ENCODE measurements around the gene SLC4A2. TPM values are rescaled to one million over a fixed set of nuclear protein-coding genes. Genes with fewer than 3 reads are reported as not detected.

Gene SLC4A2
- polyA plus RNA-seq, 2 of the 4 experiments (the other 2 are of a cell fraction), result 112 to 275 TPM

GRCh38 chr7:151116603-151117440 is 57.4 kb downstream of the SLC4A2 start:
- TF ChIP-seq ZSCAN20 (CRISPR knock-in tag; IDR thresholded peaks at IDR 0.05) (no peak), RFX5 (IDR thresholded peaks at IDR 0.05) (no peak), FOSB (CRISPR knock-in tag; IDR thresholded peaks at IDR 0.05) (no peak), MAZ (IDR thresholded peaks at IDR 0.05; ENCODE audit: borderline replicate concordance, low read depth, low read length) (no peak), RNF2 (IDR thresholded peaks at IDR 0.05; ENCODE audit: borderline replicate concordance, low read depth) (no peak), CBX2 (IDR thresholded peaks at IDR 0.05; ENCODE audit: borderline replicate concordance, low read depth) (no peak)
- no peak for DNase-seq (ENCODE audit: low read depth in 1 of 2, low spot score in 1 of 2)
- Histone ChIP-seq H3K9me3 (no peaks in the 10 kb centered on the region), H3K4me1 (peaks cover 32% of the 10 kb centered on the region), H3K4me3 (no peak overlapping the region), H3K27ac (peak overlapping the region in 1 of 2 experiments; percentile 73; a peak in 2 of 6 replicates), H3K4me2 (no peak overlapping the region)
- ATAC-seq, result no peak
- POLR2A ChIA-PET, result interaction anchor here (0.6 kb wide), 1 partner anchor 69 kb away, joined by 3 read pairs; no protein-coding TSS in a partner anchor
- CTCF ChIA-PET, result interaction anchor here (0.9 to 1.8 kb wide), 9 partner anchors 9 to 218 kb away, joined by 3 to 6 read pairs (median 4); partner anchors contain the start of gene GBX1
- FAIRE-seq, result no peak
- WGBS (ENCODE audit: missing lambda C conversion rate), result 90% methylated on average over 27 of the region's 27 CpGs

GRCh38 chr7:151117565-151117964 is 58.2 kb downstream of the SLC4A2 start:
- FAIRE-seq, result no peak

GRCh38 chr7:151118108-151119054 is 59.0 kb downstream of the SLC4A2 start:
- no peak overlapping the region for H3K4me3 ChIP-seq
- H3K27ac ChIP-seq, result no peak overlapping the region
- peaks cover 22% of the 10 kb centered on the region for H3K4me1 ChIP-seq
- DNase-seq (ENCODE audit: low read depth in 1 of 2, low spot score in 1 of 2) (no peak), ATAC-seq (no peak), FAIRE-seq (no peak)
- H3K9me3 ChIP-seq, result no peaks in the 10 kb centered on the region
- H3K4me2 ChIP-seq, result no peak overlapping the region
- POLR2A ChIA-PET, result no interaction called here
- CTCF ChIA-PET, result interaction anchor here (0.9 to 2.8 kb wide), 8 partner anchors 11 to 220 kb away, joined by 3 to 15 read pairs (median 4); no protein-coding TSS in a partner anchor
- WGBS (ENCODE audit: missing lambda C conversion rate), result 95% methylated on average over 35 of the region's 38 CpGs
- TF ChIP-seq EP300 (IDR thresholded peaks at IDR 0.05), result no peak
- no peak for TF ChIP-seq EHMT2 (IDR thresholded peaks at IDR 0.05; ENCODE audit: low read depth)
- no peak for TF ChIP-seq CTCF (IDR thresholded peaks at IDR 0.05)
- no peak for TF ChIP-seq TP53 (CRISPR knock-in tag; IDR thresholded peaks at IDR 0.05)
- TF ChIP-seq GATA3 (IDR thresholded peaks at IDR 0.05; ENCODE audit: borderline replicate concordance), result no peak
- TF ChIP-seq HES2 (IDR thresholded peaks at IDR 0.05), result no peak
- TF ChIP-seq FOXS1 (CRISPR knock-in tag; IDR thresholded peaks at IDR 0.05), result no peak
- TF ChIP-seq HOXB13 (CRISPR knock-in tag; IDR thresholded peaks at IDR 0.05; ENCODE audit: low read depth), result no peak
- TF ChIP-seq USF2 (IDR thresholded peaks at IDR 0.05), result no peak
- no peak for TF ChIP-seq FOSL2 (IDR thresholded peaks at IDR 0.05)
- no peak for TF ChIP-seq FOSL2 (CRISPR knock-in tag; IDR thresholded peaks at IDR 0.05)
- TF ChIP-seq HDAC2 (IDR thresholded peaks at IDR 0.05), result no peak
- TF ChIP-seq HOXA7 (CRISPR knock-in tag; IDR thresholded peaks at IDR 0.05), result no peak
- TF ChIP-seq HOXB5 (CRISPR knock-in tag; IDR thresholded peaks at IDR 0.05), result no peak
- no peak for TF ChIP-seq NFE2L2 (conservative IDR thresholded peaks at IDR 0.05; ENCODE audit: low read length)
- TF ChIP-seq MAX (IDR thresholded peaks at IDR 0.05), result no peak

More at GRCh38 chr7:151117565-151117964, 58.2 kb downstream of the SLC4A2 start:
- Histone ChIP-seq H3K4me1 (peaks cover 30% of the 10 kb centered on the region), H3K4me3 (no peak overlapping the region), H3K4me2 (no peak overlapping the region), H3K9me3 (no peaks in the 10 kb centered on the region), H3K27ac (no peak overlapping the region)
- 80% methylated on average over 11 of the region's 12 CpGs for WGBS (ENCODE audit: missing lambda C conversion rate)
- no peak for DNase-seq (ENCODE audit: low read depth in 1 of 2, low spot score in 1 of 2)
- no peak for ATAC-seq
- POLR2A ChIA-PET, result interaction anchor here (0.6 kb wide), 1 partner anchor 70 kb away, joined by 3 read pairs; no protein-coding TSS in a partner anchor
- TF ChIP-seq HES2 (IDR thresholded peaks at IDR 0.05) (no peak), FOXS1 (CRISPR knock-in tag; IDR thresholded peaks at IDR 0.05) (no peak), ELK1 (IDR thresholded peaks at IDR 0.05; ENCODE audit: low read depth, low read length) (no peak), FOSB (CRISPR knock-in tag; IDR thresholded peaks at IDR 0.05) (no peak)
- CTCF ChIA-PET, result interaction anchor here (0.9 to 1.7 kb wide), 6 partner anchors 10 to 219 kb away, joined by 3 to 5 read pairs (median 4); no protein-coding TSS in a partner anchor
